ENCODE data around the gene LANCL1. TPM values are rescaled to one million over a fixed set of nuclear protein-coding genes. Genes with fewer than 3 reads are reported as not detected.

Gene LANCL1
- total and polyA plus RNA-seq, 12 donors, result 7.7 to 62.2 (median 37.7) TPM

GRCh38 chr2:210399440-210400041 is 77.0 kb downstream of the LANCL1 start:
- WGBS, 4 donors, result 35 to 47% (median 35%) methylated on average over 3 of the region's 3 CpGs
- Histone ChIP-seq H3K36me3 (replicated peaks in 1 of 2) (no peaks in the 10 kb centered on the region), H3K27me3 (peaks cover 3% of the 10 kb centered on the region), H3K9me3 (replicated peaks in 1 of 3) (no peaks in the 10 kb centered on the region), H3K27ac (no peak overlapping the region), H3K4me3 (no peak overlapping the region), H3K4me1 (replicated peaks in 1 of 2) (no peaks in the 10 kb centered on the region)
- intact Hi-C loops (cut with DNase I), result loop anchor here in 1 of 2 donors (5.0 kb wide), 1 partner anchor 142 kb away; no protein-coding TSS in a partner anchor
- TF ChIP-seq CTCF (IDR thresholded peaks at IDR 0.05) (peak; percentile 13 to 50 (median 36)), POLR2A (IDR thresholded peaks at IDR 0.05) (no peak)
- no peak for DNase-seq

- DNase-seq, result no peak
- intact Hi-C loops (cut with DNase I), result no loop called here
- Histone ChIP-seq H3K4me1 (replicated peaks in 1 of 2) (no peaks in the 10 kb centered on the region), H3K9me3 (replicated peaks in 1 of 3) (no peaks in the 10 kb centered on the region), H3K27me3 (no peaks in the 10 kb centered on the region), H3K27ac (no peak overlapping the region), H3K4me3 (no peak overlapping the region), H3K36me3 (replicated peaks in 1 of 2) (no peaks in the 10 kb centered on the region)
- TF ChIP-seq CTCF (IDR thresholded peaks at IDR 0.05) (no peak), POLR2A (IDR thresholded peaks at IDR 0.05) (no peak)
- WGBS, 4 donors, result 70 to 73% (median 72%) methylated on average over 4 of the region's 4 CpGs
Measured at GRCh38 chr2:210392469-210392881, 84.1 kb downstream of the LANCL1 start.

GRCh38 chr2:210389856-210390255 is 86.7 kb downstream of the LANCL1 start:
- Histone ChIP-seq H3K4me3 (no peak overlapping the region), H3K27ac (no peak overlapping the region), H3K27me3 (no peaks in the 10 kb centered on the region), H3K9me3 (replicated peaks in 1 of 3) (no peaks in the 10 kb centered on the region), H3K4me1 (replicated peaks in 1 of 2) (no peaks in the 10 kb centered on the region), H3K36me3 (replicated peaks in 1 of 2) (no peaks in the 10 kb centered on the region)
- intact Hi-C loops (cut with DNase I), result no loop called here
- no peak for DNase-seq
- no peak for TF ChIP-seq CTCF (IDR thresholded peaks at IDR 0.05)
- no peak for TF ChIP-seq POLR2A (IDR thresholded peaks at IDR 0.05)
- 64 to 81% (median 68%) methylated on average over 3 of the region's 3 CpGs for WGBS, 4 donors

GRCh38 chr2:210388148-210388547 is 88.4 kb downstream of the LANCL1 start:
- no peak for TF ChIP-seq POLR2A (IDR thresholded peaks at IDR 0.05)
- no peak for TF ChIP-seq CTCF (IDR thresholded peaks at IDR 0.05)
- H3K4me1 ChIP-seq (replicated peaks in 1 of 2), result no peaks in the 10 kb centered on the region
- no peak overlapping the region for H3K4me3 ChIP-seq
- no peak for DNase-seq
- intact Hi-C loops (cut with DNase I), result no loop called here
- H3K36me3 ChIP-seq (replicated peaks in 1 of 2), result no peaks in the 10 kb centered on the region
- H3K27me3 ChIP-seq, result no peaks in the 10 kb centered on the region
- no peak overlapping the region for H3K27ac ChIP-seq
- no peaks in the 10 kb centered on the region for H3K9me3 ChIP-seq (replicated peaks in 1 of 3)
